Esophagus muscularis mucosa (tissue), 3 donors: ENCODE data around the gene ST6GAL1.

Source experiments
- CTCF ChIP-seq, 3 experiments: fragments of 200-600 bp in 2 of 3; fragments of 450-650 bp in 1 of 3; sonication (generic) in 2 of 3; IDR thresholded peaks; one replicate each; pipeline ENCODE4 v1.5.1; 2017 to 2019; ENCODE audit warnings: antibody characterized with exemption in 3 of 3, mild to moderate bottlenecking in 2 of 3, moderate library complexity in 1 of 3
- POLR2A ChIP-seq: fragments of 450-650 bp; IDR thresholded peaks from one replicate; pipeline ENCODE4 v1.6.1; 2017; ENCODE audit warnings: antibody characterized with exemption, moderate library complexity, mild to moderate bottlenecking, low read depth

DNA sequence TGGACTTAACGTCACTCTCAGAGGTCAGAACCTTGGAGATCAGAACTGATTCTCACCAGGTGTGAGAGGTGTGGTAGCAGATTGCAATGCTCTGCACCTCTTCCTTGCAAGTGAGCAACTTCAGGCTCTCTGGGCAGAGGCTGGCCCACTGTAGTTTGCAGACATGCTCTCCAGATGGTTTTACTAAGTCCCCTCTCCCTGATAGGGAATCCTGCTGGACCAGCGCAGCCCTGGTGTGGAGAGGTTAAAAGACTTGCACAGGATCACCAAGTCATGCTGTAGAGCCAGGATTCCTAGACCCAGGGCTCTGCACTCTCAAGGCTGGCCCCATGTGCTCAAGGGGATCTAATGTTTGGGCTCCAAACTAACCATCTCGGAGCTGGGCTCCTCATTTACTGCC lies 146.8 kb downstream of the ST6GAL1 start:
- no peak for TF ChIP-seq CTCF (IDR thresholded peaks at IDR 0.05)
- no peak for TF ChIP-seq POLR2A
